Bone marrow (tissue), 2 donors: ENCODE measurements around the gene CGNL1.

Experiments
- DNase-seq, 2 donors: peaks; one replicate each; lab custom pipeline; 2025; lab: John Stamatoyannopoulos, UW

Gene CGNL1

GRCh38 chr15:57575363-57575762 lies 199.1 kb downstream of the CGNL1 start:
- no peak for DNase-seq

GRCh38 chr15:57578288-57578900 lies 202.1 kb downstream of the CGNL1 start:
- no peak for DNase-seq

- DNase-seq = no peak
These were observed 204.1 kb downstream of the CGNL1 start for GRCh38 chr15:57580428-57580827.

- DNase-seq = no peak
These were observed 204.6 kb downstream of the CGNL1 start for GRCh38 chr15:57580866-57581265.

- DNase-seq = no peak
These were observed 205.8 kb downstream of the CGNL1 start for GRCh38 chr15:57582090-57582489.

- DNase-seq = no peak
These were observed 207.0 kb downstream of the CGNL1 start for GRCh38 chr15:57583282-57583681.

- DNase-seq = no peak
These were observed 207.4 kb downstream of the CGNL1 start for GRCh38 chr15:57583720-57584119.

- no peak for DNase-seq
These were observed 210.5 kb downstream of the CGNL1 start for GRCh38 chr15:57586661-57587424.

- no peak for DNase-seq
These were observed 213.0 kb downstream of the CGNL1 start for GRCh38 chr15:57589281-57589680.

- no peak for DNase-seq
These were observed 213.4 kb downstream of the CGNL1 start for GRCh38 chr15:57589754-57590153.

- no peak for DNase-seq
These were observed 215.0 kb downstream of the CGNL1 start for GRCh38 chr15:57591237-57591821.

GRCh38 chr15:57591822-57592367 lies 215.6 kb downstream of the CGNL1 start, which contains the start of gene MYZAP:
Gene MYZAP, plus strand, starts transcription at chr15:57591904. Its CDS starts 131 bp downstream, at chr15:57592035.
- no peak for DNase-seq

- no peak for DNase-seq
These were observed 216.1 kb downstream of the CGNL1 start for GRCh38 chr15:57592426-57592825.

- DNase-seq = no peak
These were observed 216.6 kb downstream of the CGNL1 start for GRCh38 chr15:57592836-57593420.

- DNase-seq = no peak
These were observed 218.2 kb downstream of the CGNL1 start for GRCh38 chr15:57594479-57594878.

GRCh38 chr15:57595011-57595866 lies 218.9 kb downstream of the CGNL1 start:
- DNase-seq = no peak

- DNase-seq = no peak
These were observed 220.1 kb downstream of the CGNL1 start for GRCh38 chr15:57596301-57596855.

GRCh38 chr15:57596978-57597377 lies 220.7 kb downstream of the CGNL1 start:
- DNase-seq = no peak

GRCh38 chr15:57597431-57597830 lies 221.1 kb downstream of the CGNL1 start:
- no peak for DNase-seq

GRCh38 chr15:57598346-57598745 lies 222.0 kb downstream of the CGNL1 start:
- DNase-seq = no peak

- DNase-seq = no peak
These were observed 223.0 kb downstream of the CGNL1 start for GRCh38 chr15:57599296-57599810.
